Measurements from ENCODE around the gene DNAJA3. TPM values are rescaled to one million over a fixed set of nuclear protein-coding genes. Genes with fewer than 3 reads are reported as not detected.

The DNAJA3 gene
- total and polyA plus RNA-seq, 9 of the 15 experiments (the other 6 are each of a cell fraction or from before 2014, with no cell fraction given) = 8.1 to 105 (median 79.0) TPM

- TF ChIP-seq ZNF140 (CRISPR knock-in tag; IDR thresholded peaks at IDR 0.05) = no peak
- TF ChIP-seq HMG20A (CRISPR knock-in tag; conservative IDR thresholded peaks at IDR 0.05) = no peak
- TF ChIP-seq PTRF (tag; IDR thresholded peaks at IDR 0.05) = no peak
Measured at GRCh38 chr16:4474192-4474961, 48.7 kb downstream of the DNAJA3 start, which contains the start of gene NMRAL1 (continued).

GRCh38 chr16:4475880-4476788 lies 50.5 kb downstream of the DNAJA3 start, which contains the start of gene HMOX2:
HMOX2 (plus strand) TSS chr16:4476398; CDS start chr16:4505525, 29,127 bp downstream.
- Histone ChIP-seq H3K9ac (ENCODE audit: insufficient read depth in 1 of 2, low read depth in 2 of 2, low read length in 2 of 2) (peak within 1 kb of the TSS; percentile 81 to 91), H3K36me3 (ENCODE audit: control insufficient read depth, insufficient read depth, low read length) (peaks cover 13% of the 10 kb centered on the region; the same call in 2 of the 3 replicates), H3K9me1 (ENCODE audit: control insufficient read depth, insufficient read depth, low read length) (peaks cover 3% of the 10 kb centered on the region), H3K4me2 (ENCODE audit: insufficient read depth, low read length) (peak within 1 kb of the TSS; percentile 97), H3K4me3 (peak within 1 kb of the TSS; percentile 79), H3K27me3 (ENCODE audit: control insufficient read depth in 2 of 2, insufficient read depth in 2 of 2, low read length in 2 of 2) (no peaks in the 10 kb centered on the region), H3K4me1 (replicated peaks in 1 of 2; ENCODE audit: control insufficient read depth in 2 of 2, insufficient read depth in 2 of 2, low read length in 2 of 2) (peaks cover 11 to 37% of the 10 kb centered on the region in 2 experiments; a peak in 4 of 5 replicates), H3K9me3 (replicated peaks; ENCODE audit: control insufficient read depth, insufficient read depth, low read depth, low read length) (no peaks in the 10 kb centered on the region), H3K79me2 (ENCODE audit: control insufficient read depth, insufficient read depth, low read length) (peaks cover 73% of the 10 kb centered on the region), H3K27ac (ENCODE audit: extremely low read depth, low read depth, low read length) (peak within 1 kb of the TSS; percentile 95), H2AFZ (ENCODE audit: low read depth, low read length) (peak within 1 kb of the TSS; percentile 89), H4K20me1 (replicated peaks; ENCODE audit: control insufficient read depth, insufficient read depth, low read length) (no peaks in the 10 kb centered on the region)
- ChIA-PET CTCF (ENCODE audit: low intra/inter-chr PET ratio) (interaction anchor here (0.6 kb wide), 1 partner anchor 117 kb away, joined by 4 read pairs; no protein-coding TSS in a partner anchor), POLR2A (interaction anchor here (0.8 to 2.7 kb wide), 9 partner anchors 10 to 140 kb away, joined by 3 to 18 read pairs (median 4); no protein-coding TSS in a partner anchor)
- DNase-seq (ENCODE audit: extremely low read depth in 1 of 4, low spot score in 3 of 4) = peak; percentile 91 to 96 (median 93)
- WGBS (ENCODE audit: insufficient coverage, low coverage, missing lambda C conversion rate) = 2% methylated on average over 57 of the region's 70 CpGs
- in situ Hi-C loops (cut with MboI) = no loop called here
- FAIRE-seq = peak; percentile 92
- peak; percentile 87 for ATAC-seq
- intact Hi-C loops (cut with micrococcal nuclease) = no loop called here
- TSS peak; percentile 41 for BruUV-seq (replicated peaks)
- TF ChIP-seq ZBTB1 (CRISPR knock-in tag; IDR thresholded peaks at IDR 0.05; ENCODE audit: borderline replicate concordance, low read depth) (peak; percentile 67; the same call in 1 of the 2 replicates), TCF15 (CRISPR knock-in tag; IDR thresholded peaks at IDR 0.05) (no peak), ZFX (CRISPR knock-in tag; IDR thresholded peaks at IDR 0.05) (peak; percentile 80), ZNF134 (CRISPR knock-in tag; conservative IDR thresholded peaks at IDR 0.05) (no peak), HMGN3 (IDR thresholded peaks at IDR 0.05; ENCODE audit: borderline replicate concordance, extremely low read depth, insufficient read length, low read depth, low read length) (peak; percentile 89), ZBTB43 (CRISPR knock-in tag; IDR thresholded peaks at IDR 0.05) (no peak), DLX4 (CRISPR knock-in tag; IDR thresholded peaks at IDR 0.05) (no peak), KLF6 (CRISPR knock-in tag; IDR thresholded peaks at IDR 0.05; ENCODE audit: borderline replicate concordance) (no peak), NBN (IDR thresholded peaks at IDR 0.05; ENCODE audit: low read depth) (0 out of 2 replicates have a peak, but pooled peaks have one; percentile 41), ZNF778 (CRISPR knock-in tag; IDR thresholded peaks at IDR 0.05) (no peak), TFAM (CRISPR knock-in tag; conservative IDR thresholded peaks at IDR 0.05) (no peak)
